GM06990 (cell line): ENCODE data around the gene MMGT1.

Experiments used
- DNase-seq: peaks from one replicate; pipeline ENCODE4 v3.0.0-alpha.2; 2011; ENCODE audit not compliant: insufficient read length; ENCODE audit errors: extremely low read depth
- H3K27me3 ChIP-seq: replicated peaks from 2 replicates; pipeline ENCODE4 v1.6.0; 2011; ENCODE audit warnings: low read length; ENCODE audit not compliant: control insufficient read depth, insufficient read depth
- H3K36me3 ChIP-seq: 2 replicates; pipeline ENCODE4 v1.5.1; 2011; ENCODE audit warnings: low read length; ENCODE audit not compliant: control insufficient read depth, insufficient read depth
- H3K4me3 ChIP-seq: replicated peaks from 2 replicates; pipeline ENCODE4 v1.5.1; 2011; ENCODE audit warnings: low read depth, mild to moderate bottlenecking, control low read depth, low read length
- CTCF ChIP-seq: IDR thresholded peaks from 2 replicates; pipeline ENCODE4 v1.5.1; 2011; ENCODE audit warnings: low read length, control low read depth, mild to moderate bottlenecking, inconsistent platforms; ENCODE audit not compliant: insufficient read depth, poor library complexity, severe bottlenecking

MMGT1 gene

GRCh38 chrX:135974279-135974856, 580 bp upstream of the MMGT1 start:
- peak; percentile 48 for DNase-seq
- peak overlapping the region; percentile 48 for H3K4me3 ChIP-seq
- H3K27me3 ChIP-seq, result no peaks in the 10 kb centered on the region
- TF ChIP-seq CTCF, result no peak
- H3K36me3 ChIP-seq, result no peaks in the 10 kb centered on the region

GRCh38 chrX:135973025-135973547, 702 bp downstream of the MMGT1 start:
- TF ChIP-seq CTCF, result no peak
- Histone ChIP-seq H3K4me3 (peak overlapping the region; percentile 80), H3K27me3 (no peaks in the 10 kb centered on the region), H3K36me3 (no peaks in the 10 kb centered on the region)
- no peak for DNase-seq

- Histone ChIP-seq H3K36me3 (no peaks in the 10 kb centered on the region), H3K4me3 (no peak overlapping the region), H3K27me3 (no peaks in the 10 kb centered on the region)
- no peak for TF ChIP-seq CTCF
- DNase-seq, result no peak
These were observed 22.5 kb downstream of the MMGT1 start for GRCh38 chrX:135951291-135951690.

- H3K27me3 ChIP-seq, result no peaks in the 10 kb centered on the region
- no peak for DNase-seq
- no peak for TF ChIP-seq CTCF
- no peaks in the 10 kb centered on the region for H3K36me3 ChIP-seq
- H3K4me3 ChIP-seq, result no peak overlapping the region
These were observed 29.3 kb downstream of the MMGT1 start for GRCh38 chrX:135944486-135944885.

GRCh38 chrX:135931644-135932487, 41.9 kb downstream of the MMGT1 start:
- TF ChIP-seq CTCF, result peak; percentile 83
- H3K27me3 ChIP-seq, result no peaks in the 10 kb centered on the region; the same call in 1 of the 2 replicates
- no peak for DNase-seq
- no peaks in the 10 kb centered on the region for H3K36me3 ChIP-seq
- no peak overlapping the region for H3K4me3 ChIP-seq
